B cell (primary cell): Measurements from ENCODE around the gene ARHGAP6. TPM values are rescaled to one million over a fixed set of nuclear protein-coding genes. Genes with fewer than 3 reads are reported as not detected.

ENCODE experiments used
- ATAC-seq: fragments of 200-7000 bp; cut with Tn5 transposase; one replicate; pipeline ENCODE4 v1.10.0; 2021; ENCODE audit warnings: low read depth, mild to moderate bottlenecking, moderate number of reproducible peaks, moderate library complexity
- CTCF ChIA-PET: fragments of 350-600 bp; sonication (Branson Sonifier 250); formaldehyde crosslinking; loops from one replicate; lab custom pipeline; 2021; ENCODE audit warnings: antibody characterized with exemption, inconsistent platforms; lab: Charles Lee
- POLR2A ChIA-PET: fragments of 350-600 bp; sonication (Branson Sonifier 250); formaldehyde crosslinking; loops from one replicate; lab custom pipeline; 2021; ENCODE audit warnings: antibody characterized with exemption; lab: Charles Lee
- DNase-seq: peaks from one replicate; pipeline ENCODE4 v3.0.0; 2013
- H2AFZ ChIP-seq: 2 replicates; pipeline ENCODE4 v1.6.1; 2012; ENCODE audit warnings: mild to moderate bottlenecking, low read depth, low read length; ENCODE audit not compliant: insufficient read depth, poor library complexity, severe bottlenecking
- H3K27ac ChIP-seq, 2 donors: 1 replicate in 1 of 2; 2 replicates in 1 of 2; pipeline ENCODE4 v1.5.1; 2012 to 2013; ENCODE audit warnings: low read length in 2 of 2, mild to moderate bottlenecking in 2 of 2, moderate library complexity in 1 of 2
- H3K27me3 ChIP-seq, 4 experiments: fragments of 200-600 bp in 1 of 4; sonication (generic) in 1 of 4; replicated peaks in 1 of 4; 1 replicate in 2 of 4; 2 replicates in 2 of 4; pipeline versions ENCODE4 v1.6.1 to v1.7.0; 2013 to 2016; ENCODE audit warnings: low read length in 3 of 4, mild to moderate bottlenecking in 2 of 4, mixed read lengths in 1 of 4, moderate library complexity in 1 of 4; ENCODE audit not compliant: insufficient read depth in 4 of 4, control insufficient read depth in 3 of 4; ENCODE audit errors: control extremely low read depth in 1 of 4
- H3K36me3 ChIP-seq, 2 experiments: replicated peaks in 1 of 2; 1 replicate in 1 of 2; 2 replicates in 1 of 2; pipeline versions ENCODE4 v1.6.1 to v1.7.1; 2013; ENCODE audit warnings: low read length in 1 of 2; ENCODE audit not compliant: insufficient read depth in 2 of 2, control insufficient read depth in 1 of 2; ENCODE audit errors: control extremely low read depth in 1 of 2, extremely low read depth in 1 of 2
- H3K4me1 ChIP-seq, 2 donors: fragments of 200-600 bp in 1 of 2; sonication (generic) in 1 of 2; 1 replicate in 1 of 2; 2 replicates in 1 of 2; pipeline versions ENCODE4 v1.5.1 to v1.6.1; 2013 to 2017; ENCODE audit warnings: low read length in 2 of 2; ENCODE audit not compliant: control insufficient read depth in 2 of 2, insufficient read depth in 2 of 2
- H3K4me2 ChIP-seq: replicated peaks from 2 replicates; pipeline ENCODE3; 2012; ENCODE audit warnings: mild to moderate bottlenecking, low read depth, low read length; ENCODE audit not compliant: poor library complexity, severe bottlenecking
- H3K4me3 ChIP-seq, 5 experiments: fragments of 200-600 bp in 1 of 5; sonication (generic) in 1 of 5; 1 replicate in 3 of 5; 2 replicates in 2 of 5; pipeline versions ENCODE4 v1.5.1 to v1.7.0; 2011 to 2016; ENCODE audit warnings: low read length in 4 of 5, mild to moderate bottlenecking in 4 of 5, low read depth in 2 of 5, control low read depth in 1 of 5, moderate library complexity in 1 of 5; ENCODE audit not compliant: insufficient read depth in 1 of 5; ENCODE audit errors: control extremely low read depth in 1 of 5, extremely low read depth in 1 of 5
- H3K79me2 ChIP-seq: fragments of 200-600 bp; sonication (generic); one replicate; pipeline ENCODE4 v1.6.0; 2016; ENCODE audit warnings: low read length; ENCODE audit not compliant: control insufficient read depth, insufficient read depth
- H3K9ac ChIP-seq: fragments of 200-600 bp; sonication (generic); 2 replicates; pipeline ENCODE4 v1.6.1; 2017; ENCODE audit warnings: mild to moderate bottlenecking, low read length, moderate library complexity
- H3K9me3 ChIP-seq, 3 donors: one replicate each; pipeline versions ENCODE4 v1.6.1 to v1.7.1; 2013; ENCODE audit warnings: low read length in 2 of 3; ENCODE audit not compliant: control insufficient read depth in 2 of 3, insufficient read depth in 1 of 3; ENCODE audit errors: control extremely low read depth in 1 of 3
- H4K20me1 ChIP-seq: 2 replicates; pipeline ENCODE4 v1.6.0; 2012; ENCODE audit warnings: mild to moderate bottlenecking, low read length; ENCODE audit not compliant: insufficient read depth, control insufficient read depth, poor library complexity, severe bottlenecking
- H3K27ac Mint-ChIP-seq: one replicate; pipeline ENCODE4 v1.8.0; 2021; ENCODE audit warnings: mixed read lengths
- H3K27me3 Mint-ChIP-seq: one replicate; pipeline ENCODE4 v1.8.0; 2021; ENCODE audit warnings: mixed read lengths
- H3K4me1 Mint-ChIP-seq: one replicate; pipeline ENCODE4 v1.8.0; 2021; ENCODE audit warnings: mixed read lengths
- H3K4me3 Mint-ChIP-seq: one replicate; pipeline ENCODE4 v1.8.0; 2021; ENCODE audit warnings: mixed read lengths
- H3K9me3 Mint-ChIP-seq: one replicate; pipeline ENCODE4 v1.8.0; 2022; ENCODE audit warnings: mixed read lengths; ENCODE audit not compliant: insufficient read depth
- EZH2 ChIP-seq: IDR thresholded peaks from 2 replicates; pipeline ENCODE4 v1.6.1; 2012; ENCODE audit warnings: borderline replicate concordance, low read depth, mild to moderate bottlenecking, moderate library complexity, low read length; ENCODE audit not compliant: insufficient read depth, poor library complexity, severe bottlenecking
- WGBS: methylation state at CpG from one replicate; pipeline ENCODE4 v1.1.5; 2013; ENCODE audit warnings: missing lambda C conversion rate; ENCODE audit not compliant: insufficient coverage; 5-methylcytosine and 5-hydroxymethylcytosine counted together
- intact Hi-C: fragments of 100-400 bp; cut with micrococcal nuclease; formaldehyde crosslinking; loops from one replicate; pipeline ENCODE4 v1.10.0; 2022
- polyA plus RNA-seq: library from polyadenylated mRNA; depleted of rRNA; stranded (reverse); fragments of >200 nt; gene quantifications from 2 replicates; pipeline ENCODE4 v1.2.3, GENCODE V29; 2012
- total RNA-seq, 2 donors: library from RNA; stranded (reverse); fragments of 120-200 nt in 1 of 2; gene quantifications; 1 replicate in 1 of 2; 2 replicates in 1 of 2; pipeline versions ENCODE4 v1.2.3 to v1.2.4, GENCODE V29; 2013 to 2022
- TF ChIP-seq, protein P1 (sequence below): fragments of 200-600 bp; IDR thresholded peaks from one replicate; pipeline ENCODE4 v1.8.0; 2022; ENCODE audit warnings: antibody characterized with exemption, mild to moderate bottlenecking

Gene ARHGAP6
- total and polyA plus RNA-seq, 2 donors (not counting 1 experiment from before 2014, with no cell fraction given), result 1.6 to 2.6 TPM

DNA sequence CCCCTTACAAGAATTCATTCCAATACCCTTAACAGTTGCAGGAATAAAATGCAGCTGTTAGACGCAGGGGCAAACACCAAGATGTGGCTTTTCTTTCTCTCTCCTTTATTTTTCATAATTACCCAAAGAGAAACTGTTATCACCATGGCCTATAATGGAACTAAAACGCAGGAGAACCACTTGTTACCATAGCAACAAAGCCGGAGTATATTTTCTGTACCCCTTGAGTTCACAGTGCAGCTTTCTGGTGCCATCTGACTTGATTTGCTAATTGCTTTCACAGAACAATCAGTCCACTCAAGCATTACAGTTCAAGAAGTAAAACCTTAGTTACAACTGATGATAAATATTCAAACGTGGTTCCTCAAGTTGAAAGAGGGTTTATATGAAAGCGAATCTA is 214.6 kb downstream of the ARHGAP6 start:
- ATAC-seq (no peak), DNase-seq (no peak)
- Mint-ChIP-seq H3K4me1 (no peaks in the 10 kb centered on the region), H3K27me3 (peaks cover 11% of the 10 kb centered on the region), H3K27ac (no peak overlapping the region), H3K9me3 (no peaks in the 10 kb centered on the region), H3K4me3 (no peak overlapping the region)
- no peak overlapping the region for H3K9ac ChIP-seq
- no peaks in the 10 kb centered on the region for H3K4me1 ChIP-seq
- H3K4me2 ChIP-seq, result no peak overlapping the region
- no peaks in the 10 kb centered on the region for H3K36me3 ChIP-seq
- intact Hi-C loops, result no loop called here
- no peak overlapping the region for H3K27ac ChIP-seq
- peaks cover 0 to 5% (median 0%) of the 10 kb centered on the region in 4 experiments for H3K27me3 ChIP-seq
- ChIA-PET CTCF (no interaction called here), POLR2A (no interaction called here)
- no peaks in the 10 kb centered on the region for H3K9me3 ChIP-seq
- 100% methylated on average over 1 of the region's 5 CpGs for WGBS
- TF ChIP-seq EZH2, result no peak
- TF ChIP-seq, protein P1, sequence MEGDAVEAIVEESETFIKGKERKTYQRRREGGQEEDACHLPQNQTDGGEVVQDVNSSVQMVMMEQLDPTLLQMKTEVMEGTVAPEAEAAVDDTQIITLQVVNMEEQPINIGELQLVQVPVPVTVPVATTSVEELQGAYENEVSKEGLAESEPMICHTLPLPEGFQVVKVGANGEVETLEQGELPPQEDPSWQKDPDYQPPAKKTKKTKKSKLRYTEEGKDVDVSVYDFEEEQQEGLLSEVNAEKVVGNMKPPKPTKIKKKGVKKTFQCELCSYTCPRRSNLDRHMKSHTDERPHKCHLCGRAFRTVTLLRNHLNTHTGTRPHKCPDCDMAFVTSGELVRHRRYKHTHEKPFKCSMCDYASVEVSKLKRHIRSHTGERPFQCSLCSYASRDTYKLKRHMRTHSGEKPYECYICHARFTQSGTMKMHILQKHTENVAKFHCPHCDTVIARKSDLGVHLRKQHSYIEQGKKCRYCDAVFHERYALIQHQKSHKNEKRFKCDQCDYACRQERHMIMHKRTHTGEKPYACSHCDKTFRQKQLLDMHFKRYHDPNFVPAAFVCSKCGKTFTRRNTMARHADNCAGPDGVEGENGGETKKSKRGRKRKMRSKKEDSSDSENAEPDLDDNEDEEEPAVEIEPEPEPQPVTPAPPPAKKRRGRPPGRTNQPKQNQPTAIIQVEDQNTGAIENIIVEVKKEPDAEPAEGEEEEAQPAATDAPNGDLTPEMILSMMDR, result no peak
- no peaks in the 10 kb centered on the region for H3K79me2 ChIP-seq
- H4K20me1 ChIP-seq, result no peaks in the 10 kb centered on the region
- no peak overlapping the region for H2AFZ ChIP-seq
- H3K4me3 ChIP-seq, result no peak overlapping the region

DNA sequence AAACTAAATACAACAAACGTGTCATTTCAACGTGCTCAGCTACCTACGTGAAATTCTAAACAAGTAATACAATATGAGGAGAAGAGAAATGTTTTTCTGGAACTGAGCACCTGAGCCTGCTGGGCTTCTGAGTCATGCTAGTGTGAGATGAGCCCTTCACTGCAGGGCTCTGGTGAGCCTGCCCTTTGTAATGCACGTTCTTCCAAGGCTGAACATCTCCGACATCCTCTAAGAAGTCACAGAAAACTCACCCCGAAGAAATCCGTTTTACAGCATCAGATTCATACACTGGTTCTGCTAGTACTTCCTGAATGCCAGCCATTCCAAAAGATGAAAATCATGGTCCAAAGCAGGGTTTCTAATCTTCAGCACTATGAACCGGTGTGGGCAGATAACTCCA is 215.4 kb downstream of the ARHGAP6 start:
- H3K4me2 ChIP-seq, result no peak overlapping the region
- ATAC-seq, result no peak
- DNase-seq, result no peak

More for the DNA sequence above, 215.4 kb downstream of the ARHGAP6 start:
- peaks cover 0 to 5% (median 0%) of the 10 kb centered on the region in 4 experiments for H3K27me3 ChIP-seq
- no peak overlapping the region for H2AFZ ChIP-seq
- H3K9me3 Mint-ChIP-seq, result no peaks in the 10 kb centered on the region
- ChIA-PET POLR2A (no interaction called here), CTCF (no interaction called here)
- peaks cover 11% of the 10 kb centered on the region for H3K27me3 Mint-ChIP-seq
- H3K36me3 ChIP-seq, result no peaks in the 10 kb centered on the region
- no peaks in the 10 kb centered on the region for H3K79me2 ChIP-seq
- WGBS, result 100% methylated on average over 1 of the region's 8 CpGs
- intact Hi-C loops, result no loop called here
- H3K9ac ChIP-seq, result no peak overlapping the region
- no peaks in the 10 kb centered on the region for H3K4me1 ChIP-seq
- no peak overlapping the region for H3K27ac ChIP-seq
- peak overlapping the region; percentile 10 for H3K27ac Mint-ChIP-seq
- no peak overlapping the region for H3K4me3 Mint-ChIP-seq
- no peaks in the 10 kb centered on the region for H4K20me1 ChIP-seq
- H3K9me3 ChIP-seq, result no peaks in the 10 kb centered on the region
- H3K4me3 ChIP-seq, result no peak overlapping the region
- TF ChIP-seq, protein P1, result no peak
- no peak for TF ChIP-seq EZH2
- no peaks in the 10 kb centered on the region for H3K4me1 Mint-ChIP-seq
